T-helper 2 cell treated with Interferon-gamma antibody and Interleukin-4, amounts not matched to agents 100 ng/mL and 5 ng/mL, for 36 hours (primary cell): ENCODE measurements around the gene SERPINB3. TPM values are rescaled to one million over a fixed set of nuclear protein-coding genes. Genes with fewer than 3 reads are reported as not detected.
"Not testable (repeated sequence)": the region's sequence is repeated elsewhere in the genome, so short reads cannot be mapped to it uniquely, and the experiment has no call there.

Experiments used
- intact Hi-C: fragments of 100-400 bp; cut with micrococcal nuclease; formaldehyde crosslinking; loops from one replicate; pipeline ENCODE4 v1.15.1; 2023
- total RNA-seq: library from RNA; stranded (reverse); gene quantifications from 2 replicates; pipeline ENCODE4 v1.2.3, GENCODE V29; 2022

The SERPINB3 gene
- not detected in 2 replicates for total RNA-seq

- intact Hi-C loops, result not testable (repeated sequence)
Measured at GRCh38 chr18:63661750-63662149, at the start of gene SERPINB3. TSS of gene SERPINB3 (minus strand) at chr18:63661893. CDS start at chr18:63661216, 677 bp downstream.

GRCh38 chr18:63708650-63709049 lies 47.0 kb upstream of the SERPINB3 start:
- intact Hi-C loops, result no loop called here

GRCh38 chr18:63707816-63708215 lies 46.1 kb upstream of the SERPINB3 start:
- intact Hi-C loops, result no loop called here

GRCh38 chr18:63705401-63705800 lies 43.7 kb upstream of the SERPINB3 start:
- intact Hi-C loops, result no loop called here

- intact Hi-C loops, result no loop called here
Measured at GRCh38 chr18:63702660-63703059, 41.0 kb upstream of the SERPINB3 start, which contains the start of gene SERPINB11. TSS of gene SERPINB11 (plus strand) at chr18:63702960. CDS start at chr18:63710194, 7,234 bp downstream.

GRCh38 chr18:63701952-63702351 lies 40.3 kb upstream of the SERPINB3 start:
- intact Hi-C loops, result no loop called here

GRCh38 chr18:63700501-63700900 lies 38.8 kb upstream of the SERPINB3 start:
- intact Hi-C loops, result no loop called here

GRCh38 chr18:63697097-63697660 lies 35.5 kb upstream of the SERPINB3 start:
- intact Hi-C loops, result no loop called here

GRCh38 chr18:63689064-63689463 lies 27.4 kb upstream of the SERPINB3 start:
- intact Hi-C loops, result no loop called here

GRCh38 chr18:63686871-63687270 lies 25.2 kb upstream of the SERPINB3 start:
- intact Hi-C loops, result no loop called here

- intact Hi-C loops, result no loop called here
Measured at GRCh38 chr18:63684718-63685117, 23.0 kb upstream of the SERPINB3 start.

- intact Hi-C loops, result no loop called here
Measured at GRCh38 chr18:63683890-63684289, 22.2 kb upstream of the SERPINB3 start.

GRCh38 chr18:63683152-63683551 lies 21.5 kb upstream of the SERPINB3 start:
- intact Hi-C loops, result no loop called here

- intact Hi-C loops, result no loop called here
Measured at GRCh38 chr18:63681449-63682340, 20.0 kb upstream of the SERPINB3 start.

- intact Hi-C loops, result no loop called here
Measured at GRCh38 chr18:63679820-63680606, 18.3 kb upstream of the SERPINB3 start.

GRCh38 chr18:63677500-63678225 lies 16.0 kb upstream of the SERPINB3 start:
- intact Hi-C loops, result no loop called here

- intact Hi-C loops, result no loop called here
Measured at GRCh38 chr18:63676526-63677323, 15.0 kb upstream of the SERPINB3 start.

- intact Hi-C loops, result no loop called here
Measured at GRCh38 chr18:63664571-63664970, 2.9 kb upstream of the SERPINB3 start.

- intact Hi-C loops, result not testable (repeated sequence)
Measured at GRCh38 chr18:63658920-63659319, 2.8 kb downstream of the SERPINB3 start.

- intact Hi-C loops, result not testable (repeated sequence)
Measured at GRCh38 chr18:63650271-63650670, 11.4 kb downstream of the SERPINB3 start.
